Hepatocyte (in vitro differentiated cells): ENCODE measurements around the gene SH3RF3. TPM values are rescaled to one million over a fixed set of nuclear protein-coding genes. Genes with fewer than 3 reads are reported as not detected.

Experiments
- DNase-seq: peaks from one replicate; pipeline ENCODE4 v3.0.0-alpha.2; 2016; ENCODE audit warnings: low spot score
- H2AFZ ChIP-seq: fragments of 200-600 bp; sonication (generic); 2 replicates; pipeline ENCODE4 v1.6.0; 2016; ENCODE audit warnings: antibody characterized with exemption, mild to moderate bottlenecking
- H3K27ac ChIP-seq: fragments of 200-600 bp; sonication (generic); 2 replicates; pipeline ENCODE4 v1.5.1; 2016; ENCODE audit warnings: mild to moderate bottlenecking
- H3K27me3 ChIP-seq: fragments of 200-600 bp; sonication (generic); 2 replicates; pipeline ENCODE4 v1.6.1; 2016
- H3K36me3 ChIP-seq: fragments of 200-600 bp; sonication (generic); replicated peaks from 2 replicates; pipeline ENCODE4 v1.5.1; 2016; ENCODE audit warnings: low read depth; ENCODE audit not compliant: insufficient read depth
- H3K4me1 ChIP-seq: fragments of 200-600 bp; sonication (generic); 2 replicates; pipeline ENCODE4 v1.5.1; 2016; ENCODE audit warnings: mild to moderate bottlenecking, moderate library complexity; ENCODE audit not compliant: insufficient read depth
- H3K4me2 ChIP-seq: fragments of 200-600 bp; sonication (generic); 2 replicates; pipeline ENCODE4 v1.6.0; 2016
- H3K4me3 ChIP-seq: fragments of 200-600 bp; sonication (generic); 2 replicates; pipeline ENCODE4 v1.5.1; 2016; ENCODE audit warnings: mild to moderate bottlenecking
- H3K79me2 ChIP-seq: fragments of 200-600 bp; sonication (generic); 2 replicates; pipeline ENCODE4 v1.6.0; 2017; ENCODE audit warnings: mild to moderate bottlenecking
- H3K9me2 ChIP-seq: fragments of 200-600 bp; sonication (generic); replicated peaks from 2 replicates; pipeline ENCODE4 v1.6.0; 2017; ENCODE audit warnings: mild to moderate bottlenecking; ENCODE audit not compliant: insufficient read depth
- H3K9me3 ChIP-seq: fragments of 200-600 bp; sonication (generic); 2 replicates; pipeline ENCODE4 v1.5.1; 2016; ENCODE audit warnings: low read depth, mild to moderate bottlenecking
- H4K20me1 ChIP-seq: fragments of 200-600 bp; sonication (generic); 2 replicates; pipeline ENCODE4 v1.6.0; 2016; ENCODE audit warnings: mild to moderate bottlenecking; ENCODE audit not compliant: insufficient read depth, poor library complexity, severe bottlenecking
- CTCF ChIP-seq: fragments of 200-600 bp; sonication (generic); IDR thresholded peaks from 2 replicates; pipeline ENCODE4 v1.5.1; 2016; ENCODE audit warnings: antibody characterized with exemption, mild to moderate bottlenecking; ENCODE audit not compliant: poor library complexity
- EZH2 ChIP-seq: fragments of 200-600 bp; sonication (generic); IDR thresholded peaks from 2 replicates; pipeline ENCODE4 v1.6.1; 2016; ENCODE audit warnings: antibody characterized with exemption, mild to moderate bottlenecking, borderline replicate concordance
- EZH2phosphoT487 ChIP-seq: fragments of 200-600 bp; sonication (generic); IDR thresholded peaks from one replicate; pipeline ENCODE4 v1.6.1; 2018; ENCODE audit warnings: antibody characterized with exemption, mild to moderate bottlenecking, low read depth, moderate library complexity; ENCODE audit not compliant: unreplicated experiment, severe bottlenecking
- WGBS: methylation state at CpG from one replicate; pipeline ENCODE4 v1.1.6; 2016; ENCODE audit warnings: low lambda C conversion rate; ENCODE audit errors: missing lambda C conversion rate; 5-methylcytosine and 5-hydroxymethylcytosine counted together
- polyA plus RNA-seq: library from polyadenylated mRNA; unstranded; fragments of >200 nt; fragmentation: Nextera tagmentation; extraction: Ambion mirVana; gene quantifications from 2 replicates; pipeline ENCODE4 v1.2.1, GENCODE V29; 2016
- total RNA-seq: library from RNA; depleted of rRNA; stranded (reverse); fragments of >200 nt; gene quantifications from 2 replicates; pipeline ENCODE4 v1.2.3, GENCODE V29; 2014

Gene SH3RF3
- total and polyA plus RNA-seq, 2 experiments from 2014 or later = 1.9 to 2.1 TPM

DNA sequence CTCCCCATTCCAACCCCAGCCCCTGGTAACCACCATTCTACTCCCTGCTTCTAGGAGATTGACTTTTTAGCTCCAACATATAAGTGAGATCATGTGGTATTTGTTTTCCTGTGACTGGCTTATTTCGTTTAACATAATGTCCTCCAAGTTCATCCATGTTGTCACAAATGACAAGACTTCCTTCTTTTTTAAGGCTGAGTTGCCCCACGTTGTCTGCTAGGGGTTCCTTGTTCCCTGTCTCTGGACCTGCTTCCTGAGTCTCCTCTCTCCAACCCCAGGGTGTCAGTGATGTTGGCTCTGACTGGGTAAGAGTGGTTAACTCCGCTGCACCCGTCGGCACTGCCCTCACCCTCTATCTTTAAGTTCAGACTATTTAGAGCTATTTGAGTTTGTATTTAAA is 175.2 kb downstream of the SH3RF3 start:
- no peaks in the 10 kb centered on the region for H3K4me1 ChIP-seq

GRCh38 chr2:109304731-109305470 is 175.9 kb downstream of the SH3RF3 start:
- H2AFZ ChIP-seq = no peak overlapping the region
- H3K9me3 ChIP-seq = no peaks in the 10 kb centered on the region
- no peaks in the 10 kb centered on the region for H3K36me3 ChIP-seq
- no peaks in the 10 kb centered on the region for H3K9me2 ChIP-seq
- no peak overlapping the region for H3K4me3 ChIP-seq
- 75% methylated on average over 13 of the region's 13 CpGs for WGBS
- no peaks in the 10 kb centered on the region for H3K27me3 ChIP-seq
- no peaks in the 10 kb centered on the region for H3K4me1 ChIP-seq
- DNase-seq = no peak
- no peak overlapping the region for H3K4me2 ChIP-seq
- H3K79me2 ChIP-seq = no peaks in the 10 kb centered on the region
- no peak for TF ChIP-seq EZH2
- TF ChIP-seq EZH2phosphoT487 = no peak
- no peak for TF ChIP-seq CTCF
- no peak overlapping the region for H3K27ac ChIP-seq
- H4K20me1 ChIP-seq = no peaks in the 10 kb centered on the region

More for the DNA sequence above, 175.2 kb downstream of the SH3RF3 start:
- H4K20me1 ChIP-seq = no peaks in the 10 kb centered on the region
- H3K9me3 ChIP-seq = no peaks in the 10 kb centered on the region
- WGBS = 81% methylated on average over 5 of the region's 5 CpGs
- H3K9me2 ChIP-seq = no peaks in the 10 kb centered on the region
- no peak overlapping the region for H3K4me2 ChIP-seq
- TF ChIP-seq EZH2 (no peak), CTCF (no peak), EZH2phosphoT487 (no peak)
- H3K27me3 ChIP-seq = no peaks in the 10 kb centered on the region
- no peak overlapping the region for H2AFZ ChIP-seq
- no peaks in the 10 kb centered on the region for H3K36me3 ChIP-seq
- no peak for DNase-seq
- H3K27ac ChIP-seq = no peak overlapping the region
- no peaks in the 10 kb centered on the region for H3K79me2 ChIP-seq
- H3K4me3 ChIP-seq = no peak overlapping the region

- WGBS = 80% methylated on average over 15 of the region's 15 CpGs
- Histone ChIP-seq H3K4me2 (no peak overlapping the region), H3K9me3 (no peaks in the 10 kb centered on the region), H2AFZ (no peak overlapping the region), H3K27me3 (no peaks in the 10 kb centered on the region), H3K27ac (no peak overlapping the region), H4K20me1 (no peaks in the 10 kb centered on the region), H3K9me2 (no peaks in the 10 kb centered on the region), H3K36me3 (no peaks in the 10 kb centered on the region), H3K79me2 (no peaks in the 10 kb centered on the region), H3K4me3 (no peak overlapping the region), H3K4me1 (no peaks in the 10 kb centered on the region)
- TF ChIP-seq EZH2 (no peak), CTCF (no peak), EZH2phosphoT487 (no peak)
- no peak for DNase-seq
Measured at GRCh38 chr2:109305490-109306167, 176.6 kb downstream of the SH3RF3 start.
